Measurements from ENCODE around the gene TIGD1.
A peak's percentile ranks its signal among the peaks of the same experiment; 100 is the strongest.

Gene TIGD1

GRCh38 chr2:232550354-232551249 is at the start of gene TIGD1, which contains the start of gene EIF4E2:
TIGD1 (minus strand) TSS chr2:232550557; CDS start chr2:232549882, 675 bp downstream.
EIF4E2 (plus strand) TSS chr2:232550689; CDS start chr2:232550725, 36 bp downstream.
- DNase-seq (ENCODE audit: low spot score) (peak; percentile 99), FAIRE-seq (no peak)

- no peak for DNase-seq (ENCODE audit: low spot score)
- no peak for FAIRE-seq
Observed at GRCh38 chr2:232598293-232598692, 47.9 kb upstream of the TIGD1 start.

GRCh38 chr2:232597362-232598079 is 47.2 kb upstream of the TIGD1 start:
- DNase-seq (ENCODE audit: low spot score): no peak
- no peak for FAIRE-seq

- FAIRE-seq (no peak), DNase-seq (ENCODE audit: low spot score) (no peak)
Observed at GRCh38 chr2:232593982-232594381, 43.6 kb upstream of the TIGD1 start.

GRCh38 chr2:232592772-232593395 is 42.5 kb upstream of the TIGD1 start:
- DNase-seq (ENCODE audit: low spot score) (peak; percentile 75), FAIRE-seq (no peak)

- DNase-seq (ENCODE audit: low spot score) (peak; percentile 78), FAIRE-seq (peak; percentile 77)
Observed at GRCh38 chr2:232588680-232589585, 38.6 kb upstream of the TIGD1 start.

- FAIRE-seq (no peak), DNase-seq (ENCODE audit: low spot score) (no peak)
Observed at GRCh38 chr2:232588031-232588430, 37.7 kb upstream of the TIGD1 start.

- DNase-seq (ENCODE audit: low spot score) (no peak), FAIRE-seq (no peak)
Observed at GRCh38 chr2:232587512-232587911, 37.2 kb upstream of the TIGD1 start.

GRCh38 chr2:232586943-232587505 is 36.7 kb upstream of the TIGD1 start:
- DNase-seq (ENCODE audit: low spot score) (no peak), FAIRE-seq (no peak)

- no peak for DNase-seq (ENCODE audit: low spot score)
- FAIRE-seq: no peak
Observed at GRCh38 chr2:232584238-232584637, 33.9 kb upstream of the TIGD1 start.

- FAIRE-seq (no peak), DNase-seq (ENCODE audit: low spot score) (no peak)
Observed at GRCh38 chr2:232581725-232582124, 31.4 kb upstream of the TIGD1 start.

- no peak for DNase-seq (ENCODE audit: low spot score)
- no peak for FAIRE-seq
Observed at GRCh38 chr2:232580648-232580981, 30.3 kb upstream of the TIGD1 start.

- no peak for FAIRE-seq
- DNase-seq (ENCODE audit: low spot score): no peak
Observed at GRCh38 chr2:232578626-232579025, 28.3 kb upstream of the TIGD1 start.

GRCh38 chr2:232577841-232578240 is 27.5 kb upstream of the TIGD1 start:
- DNase-seq (ENCODE audit: low spot score): no peak
- FAIRE-seq: no peak

- DNase-seq (ENCODE audit: low spot score) (no peak), FAIRE-seq (no peak)
Observed at GRCh38 chr2:232576995-232577394, 26.6 kb upstream of the TIGD1 start.

GRCh38 chr2:232575404-232575746 is 25.0 kb upstream of the TIGD1 start:
- DNase-seq (ENCODE audit: low spot score) (no peak), FAIRE-seq (no peak)

GRCh38 chr2:232574674-232575403 is 24.5 kb upstream of the TIGD1 start:
- FAIRE-seq: no peak

GRCh38 chr2:232573771-232574435 is 23.5 kb upstream of the TIGD1 start:
- DNase-seq (ENCODE audit: low spot score): no peak
- FAIRE-seq: no peak

More at GRCh38 chr2:232574674-232575403, 24.5 kb upstream of the TIGD1 start:
- DNase-seq (ENCODE audit: low spot score): no peak

GRCh38 chr2:232573042-232573441 is 22.7 kb upstream of the TIGD1 start:
- FAIRE-seq: no peak

More at GRCh38 chr2:232573042-232573441, 22.7 kb upstream of the TIGD1 start:
- no peak for DNase-seq (ENCODE audit: low spot score)
